SK-N-SH (cell line): ENCODE data around the gene EPHA3. TPM values are rescaled to one million over a fixed set of nuclear protein-coding genes. Genes with fewer than 3 reads are reported as not detected.

Experiments used
- CTCF ChIA-PET: fragments of 300-600, 350-600 bp; formaldehyde crosslinking; extraction: SDS; loops from one replicate; lab custom pipeline; 2021; lab: Yijun Ruan, JAX
- POLR2A ChIA-PET: fragments of 350-600 bp; sonication (Branson Sonifier 250); formaldehyde crosslinking; extraction: SDS; loops from one replicate; lab custom pipeline; 2020; ENCODE audit warnings: antibody characterized with exemption, inconsistent platforms; lab: Yijun Ruan, JAX
- DNase-seq: peaks from one replicate; pipeline ENCODE4 v3.0.0; 2012
- H2AFZ ChIP-seq: fragments of 200-600 bp; sonication (generic); 2 replicates; pipeline ENCODE4 v1.8.1; 2016; ENCODE audit warnings: antibody characterized with exemption, mild to moderate bottlenecking, low read depth
- H3F3A ChIP-seq: fragments of 200-600 bp; sonication (generic); replicated peaks from 2 replicates; pipeline ENCODE3; 2016; ENCODE audit warnings: antibody characterized with exemption, mild to moderate bottlenecking; ENCODE audit not compliant: insufficient read depth
- H3K27ac ChIP-seq, 2 experiments: fragments of 200-500 bp in 1 of 2; fragments of 200-600 bp in 1 of 2; sonication (Bioruptor generic) in 1 of 2; sonication (generic), shearing (Covaris generic) in 1 of 2; 2 replicates each; pipeline versions ENCODE4 v1.5.1 to v1.6.1; 2014 to 2016; ENCODE audit warnings: low read depth in 2 of 2, inconsistent platforms in 1 of 2, low read length in 1 of 2, mild to moderate bottlenecking in 1 of 2, mixed read lengths in 1 of 2
- H3K27me3 ChIP-seq: fragments of 200-600 bp; sonication (generic), shearing (Covaris generic); 2 replicates; pipeline ENCODE4 v1.6.1; 2016; ENCODE audit warnings: mixed run types; ENCODE audit not compliant: insufficient read depth
- H3K36me3 ChIP-seq, 2 experiments: fragments of 200-500 bp in 1 of 2; fragments of 200-600 bp in 1 of 2; sonication (Bioruptor generic) in 1 of 2; sonication (generic) in 1 of 2; replicated peaks in 1 of 2; 2 replicates each; pipeline versions ENCODE3 to v1.5.1; 2014 to 2016; ENCODE audit warnings: low read length in 1 of 2, mild to moderate bottlenecking in 1 of 2; ENCODE audit not compliant: insufficient read depth in 2 of 2, control insufficient read depth in 1 of 2
- H3K4me1 ChIP-seq, 2 experiments: fragments of 200-500 bp in 1 of 2; fragments of 200-600 bp in 1 of 2; sonication (Bioruptor generic) in 1 of 2; sonication (generic), shearing (Covaris generic) in 1 of 2; 2 replicates each; pipeline versions ENCODE4 v1.5.1 to v1.6.1; 2014 to 2016; ENCODE audit warnings: low read depth in 1 of 2, low read length in 1 of 2, mixed run types in 1 of 2; ENCODE audit not compliant: insufficient read depth in 2 of 2, control insufficient read depth in 1 of 2
- H3K4me2 ChIP-seq: fragments of 200-600 bp; sonication (generic), shearing (Covaris generic); 2 replicates; pipeline ENCODE4 v1.6.1; 2017; ENCODE audit warnings: mixed run types
- H3K4me3 ChIP-seq, 2 experiments: fragments of 200-500 bp in 1 of 2; fragments of 200-600 bp in 1 of 2; sonication (Bioruptor generic) in 1 of 2; sonication (generic), shearing (Covaris generic) in 1 of 2; 2 replicates each; pipeline versions ENCODE4 v1.5.1 to v1.8.1; 2014 to 2016; ENCODE audit warnings: low read depth in 2 of 2, inconsistent platforms in 1 of 2, low read length in 1 of 2, mild to moderate bottlenecking in 1 of 2, mixed read lengths in 1 of 2, moderate library complexity in 1 of 2
- H3K79me2 ChIP-seq: fragments of 200-600 bp; sonication (generic); 2 replicates; pipeline ENCODE4 v1.8.1; 2017; ENCODE audit warnings: mild to moderate bottlenecking; ENCODE audit not compliant: insufficient read depth
- H3K9ac ChIP-seq: fragments of 200-600 bp; sonication (generic); 2 replicates; pipeline ENCODE4 v1.6.1; 2017; ENCODE audit warnings: mixed run types
- H3K9me2 ChIP-seq: fragments of 200-600 bp; sonication (generic); 2 replicates; pipeline ENCODE4 v1.6.1; 2017; ENCODE audit warnings: mixed run types
- H3K9me3 ChIP-seq: fragments of 200-600 bp; sonication (generic); 2 replicates; pipeline ENCODE4 v1.6.1; 2017; ENCODE audit warnings: mixed run types, mild to moderate bottlenecking, moderate library complexity
- H4K20me1 ChIP-seq: fragments of 200-600 bp; sonication (generic); 2 replicates; pipeline ENCODE4 v1.6.1; 2017; ENCODE audit warnings: mild to moderate bottlenecking, mixed run types; ENCODE audit not compliant: insufficient read depth
- CHD2 ChIP-seq: fragments of 150-350 bp; IDR thresholded peaks from 2 replicates; pipeline ENCODE4 v1.6.1; 2018; ENCODE audit warnings: low read length; ENCODE audit not compliant: partially characterized antibody
- CTCF ChIP-seq: fragments of 200-600 bp; sonication (generic); IDR thresholded peaks from 2 replicates; pipeline ENCODE4 v1.6.1; 2017; ENCODE audit warnings: antibody characterized with exemption, mild to moderate bottlenecking, moderate library complexity
- EZH2phosphoT487 ChIP-seq: fragments of 200-600 bp; sonication (generic); IDR thresholded peaks from 2 replicates; pipeline ENCODE4 v1.6.1; 2017; ENCODE audit warnings: low read depth, mixed run types, mild to moderate bottlenecking, antibody characterized with exemption, moderate library complexity, borderline replicate concordance
- FOSL2 ChIP-seq: IDR thresholded peaks from 2 replicates; pipeline ENCODE4 v1.4.0; 2012; ENCODE audit warnings: low read depth, mild to moderate bottlenecking, moderate library complexity, borderline replicate concordance
- GABPA ChIP-seq: IDR thresholded peaks from 2 replicates; pipeline ENCODE4 v1.4.0; 2012; ENCODE audit warnings: low read depth, mild to moderate bottlenecking
- GATA2 ChIP-seq: sonication (generic); formaldehyde crosslinking; IDR thresholded peaks from 2 replicates; pipeline ENCODE4 v1.5.0; 2020; ENCODE audit warnings: mild to moderate bottlenecking, missing genetic modification reagents
- MEF2A ChIP-seq: IDR thresholded peaks from 2 replicates; pipeline ENCODE4 v1.4.0; 2012; ENCODE audit warnings: low read depth, borderline replicate concordance
- NRF1 ChIP-seq: IDR thresholded peaks from 2 replicates; pipeline ENCODE4 v1.6.1; 2012; ENCODE audit warnings: low read depth, mild to moderate bottlenecking, low read length
- RCOR1 ChIP-seq: fragments of 150-350 bp; IDR thresholded peaks from 2 replicates; pipeline ENCODE4 v1.6.1; 2017; ENCODE audit warnings: antibody characterized with exemption, low read length
- RXRA ChIP-seq: IDR thresholded peaks from 2 replicates; pipeline ENCODE4 v1.4.0; 2012; ENCODE audit warnings: low read depth, mild to moderate bottlenecking, borderline replicate concordance
- SIN3A ChIP-seq: IDR thresholded peaks from 2 replicates; pipeline ENCODE4 v1.6.1; 2012; ENCODE audit warnings: low read depth, mild to moderate bottlenecking, low read length, moderate library complexity, borderline replicate concordance
- SMC3 ChIP-seq: IDR thresholded peaks from 2 replicates; pipeline ENCODE4 v1.6.1; 2012; ENCODE audit warnings: low read depth, low read length, improper control_type of control experiment
- TCF12 ChIP-seq: IDR thresholded peaks from 2 replicates; pipeline ENCODE4 v1.4.0; 2012
- TEAD4 ChIP-seq: IDR thresholded peaks from 2 replicates; pipeline ENCODE4 v1.4.0; 2012; ENCODE audit warnings: mild to moderate bottlenecking, borderline replicate concordance; ENCODE audit not compliant: insufficient read depth
- USF2 ChIP-seq: fragments of 150-350 bp; IDR thresholded peaks from 2 replicates; pipeline ENCODE4 v1.6.1; 2017; ENCODE audit warnings: antibody characterized with exemption, low read length, low read depth, borderline replicate concordance
- YY1 ChIP-seq: IDR thresholded peaks from 2 replicates; pipeline ENCODE4 v1.4.0; 2012; ENCODE audit warnings: low read depth, mild to moderate bottlenecking
- whole genome bisulfite sequencing: methylation state at CpG from one replicate; pipeline ENCODE4 v1.1.6; 2017; ENCODE audit warnings: low lambda C conversion rate; 5-methylcytosine and 5-hydroxymethylcytosine counted together
- polyA plus RNA-seq, 3 experiments: library from polyadenylated mRNA; depleted of rRNA; stranded (reverse); fragments of >200 nt; gene quantifications; 2 replicates each; pipeline ENCODE4 v1.2.3, GENCODE V29; 2012
- TF ChIP-seq, protein P1 (sequence below): IDR thresholded peaks from 2 replicates; pipeline ENCODE4 v1.4.0; 2012; ENCODE audit warnings: low read depth, borderline replicate concordance
- TF ChIP-seq, protein P2 (sequence below): IDR thresholded peaks from 2 replicates; pipeline ENCODE4 v1.4.0; 2012; ENCODE audit warnings: low read depth
- TF ChIP-seq, protein P3 (sequence below): IDR thresholded peaks from 2 replicates; pipeline ENCODE4; 2012

The EPHA3 gene
- polyA plus RNA-seq, 1 of the 3 experiments (the other 2 are of a cell fraction), result not detected

- no peaks in the 10 kb centered on the region for H3K4me1 ChIP-seq
- POLR2A ChIA-PET, result no interaction called here
- no peaks in the 10 kb centered on the region for H4K20me1 ChIP-seq
- no peak overlapping the region for H3K27ac ChIP-seq
- TF ChIP-seq, protein P1, sequence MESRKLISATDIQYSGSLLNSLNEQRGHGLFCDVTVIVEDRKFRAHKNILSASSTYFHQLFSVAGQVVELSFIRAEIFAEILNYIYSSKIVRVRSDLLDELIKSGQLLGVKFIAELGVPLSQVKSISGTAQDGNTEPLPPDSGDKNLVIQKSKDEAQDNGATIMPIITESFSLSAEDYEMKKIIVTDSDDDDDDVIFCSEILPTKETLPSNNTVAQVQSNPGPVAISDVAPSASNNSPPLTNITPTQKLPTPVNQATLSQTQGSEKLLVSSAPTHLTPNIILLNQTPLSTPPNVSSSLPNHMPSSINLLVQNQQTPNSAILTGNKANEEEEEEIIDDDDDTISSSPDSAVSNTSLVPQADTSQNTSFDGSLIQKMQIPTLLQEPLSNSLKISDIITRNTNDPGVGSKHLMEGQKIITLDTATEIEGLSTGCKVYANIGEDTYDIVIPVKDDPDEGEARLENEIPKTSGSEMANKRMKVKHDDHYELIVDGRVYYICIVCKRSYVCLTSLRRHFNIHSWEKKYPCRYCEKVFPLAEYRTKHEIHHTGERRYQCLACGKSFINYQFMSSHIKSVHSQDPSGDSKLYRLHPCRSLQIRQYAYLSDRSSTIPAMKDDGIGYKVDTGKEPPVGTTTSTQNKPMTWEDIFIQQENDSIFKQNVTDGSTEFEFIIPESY, result no peak
- TF ChIP-seq GABPA (no peak), TEAD4 (no peak), GATA2 (CRISPR knock-in tag) (no peak), SIN3A (no peak), EZH2phosphoT487 (no peak), MEF2A (no peak), RCOR1 (no peak), CTCF (no peak), FOSL2 (no peak), RXRA (no peak), YY1 (no peak)
- TF ChIP-seq, protein P2, sequence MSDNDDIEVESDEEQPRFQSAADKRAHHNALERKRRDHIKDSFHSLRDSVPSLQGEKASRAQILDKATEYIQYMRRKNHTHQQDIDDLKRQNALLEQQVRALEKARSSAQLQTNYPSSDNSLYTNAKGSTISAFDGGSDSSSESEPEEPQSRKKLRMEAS, result no peak
- CTCF ChIA-PET, result no interaction called here
- no peak overlapping the region for H3K4me3 ChIP-seq
- H3K79me2 ChIP-seq, result no peaks in the 10 kb centered on the region
- no peak overlapping the region for H3K4me2 ChIP-seq
- 4% methylated on average over 4 of the region's 4 CpGs for WGBS
- DNase-seq, result no peak
- H3K9ac ChIP-seq, result no peak overlapping the region
- H2AFZ ChIP-seq, result no peak overlapping the region
- H3K36me3 ChIP-seq, result no peaks in the 10 kb centered on the region
- H3K9me2 ChIP-seq, result no peaks in the 10 kb centered on the region
- H3F3A ChIP-seq, result no peaks in the 10 kb centered on the region
- H3K9me3 ChIP-seq, result no peaks in the 10 kb centered on the region
- no peaks in the 10 kb centered on the region for H3K27me3 ChIP-seq
Measured at GRCh38 chr3:89380016-89380415, 272.6 kb downstream of the EPHA3 start.

DNA sequence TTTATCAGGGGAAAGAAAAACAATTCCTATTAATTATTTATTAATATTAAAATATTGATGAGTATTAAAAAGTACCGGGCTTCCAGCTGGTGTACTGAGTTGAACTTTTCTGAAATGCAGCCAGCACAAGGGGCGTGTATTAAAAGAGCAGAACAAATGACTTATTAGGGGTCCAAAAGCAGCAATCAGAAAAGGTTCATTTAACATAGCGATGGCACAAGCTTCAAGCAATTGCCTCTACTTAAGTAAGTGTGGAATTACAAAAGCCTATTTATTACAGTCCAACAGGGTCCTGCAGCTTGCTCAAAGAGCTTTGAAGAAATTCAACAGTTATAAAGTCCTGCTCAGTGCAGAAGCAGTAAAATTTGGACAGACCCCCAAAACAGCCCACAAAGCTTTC lies 285.6 kb downstream of the EPHA3 start:
- Histone ChIP-seq H3K27ac (no peak overlapping the region), H3F3A (no peaks in the 10 kb centered on the region), H4K20me1 (no peaks in the 10 kb centered on the region), H3K4me1 (no peaks in the 10 kb centered on the region), H2AFZ (no peak overlapping the region), H3K27me3 (no peaks in the 10 kb centered on the region), H3K9me3 (no peaks in the 10 kb centered on the region), H3K4me3 (no peak overlapping the region), H3K9ac (no peak overlapping the region), H3K36me3 (no peaks in the 10 kb centered on the region), H3K79me2 (no peaks in the 10 kb centered on the region), H3K9me2 (no peaks in the 10 kb centered on the region), H3K4me2 (no peak overlapping the region)
- 3% methylated on average over 3 of the region's 3 CpGs for WGBS
- CTCF ChIA-PET, result interaction anchor here (0.7 kb wide), 1 partner anchor 469 kb away, joined by 3 read pairs; no protein-coding TSS in a partner anchor
- no peak for DNase-seq
- POLR2A ChIA-PET, result no interaction called here
- TF ChIP-seq TEAD4, result no peak
- TF ChIP-seq NRF1, result no peak
- no peak for TF ChIP-seq SMC3
- TF ChIP-seq, protein P3, sequence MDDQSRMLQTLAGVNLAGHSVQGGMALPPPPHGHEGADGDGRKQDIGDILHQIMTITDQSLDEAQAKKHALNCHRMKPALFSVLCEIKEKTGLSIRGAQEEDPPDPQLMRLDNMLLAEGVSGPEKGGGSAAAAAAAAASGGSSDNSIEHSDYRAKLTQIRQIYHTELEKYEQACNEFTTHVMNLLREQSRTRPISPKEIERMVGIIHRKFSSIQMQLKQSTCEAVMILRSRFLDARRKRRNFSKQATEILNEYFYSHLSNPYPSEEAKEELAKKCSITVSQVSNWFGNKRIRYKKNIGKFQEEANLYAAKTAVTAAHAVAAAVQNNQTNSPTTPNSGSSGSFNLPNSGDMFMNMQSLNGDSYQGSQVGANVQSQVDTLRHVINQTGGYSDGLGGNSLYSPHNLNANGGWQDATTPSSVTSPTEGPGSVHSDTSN, result no peak
- no peak for TF ChIP-seq CHD2
- no peak for TF ChIP-seq RCOR1
- TF ChIP-seq EZH2phosphoT487, result no peak
- TF ChIP-seq GABPA, result no peak
- TF ChIP-seq TCF12, result no peak
- TF ChIP-seq MEF2A, result no peak
- no peak for TF ChIP-seq SIN3A
- no peak for TF ChIP-seq CTCF
- TF ChIP-seq USF2, result no peak
